ENCODE data around the gene COMT. TPM values are rescaled to one million over a fixed set of nuclear protein-coding genes. Genes with fewer than 3 reads are reported as not detected.

Gene COMT
- total and polyA plus RNA-seq, 4 donors: 96.7 to 176 (median 106) TPM

DNA sequence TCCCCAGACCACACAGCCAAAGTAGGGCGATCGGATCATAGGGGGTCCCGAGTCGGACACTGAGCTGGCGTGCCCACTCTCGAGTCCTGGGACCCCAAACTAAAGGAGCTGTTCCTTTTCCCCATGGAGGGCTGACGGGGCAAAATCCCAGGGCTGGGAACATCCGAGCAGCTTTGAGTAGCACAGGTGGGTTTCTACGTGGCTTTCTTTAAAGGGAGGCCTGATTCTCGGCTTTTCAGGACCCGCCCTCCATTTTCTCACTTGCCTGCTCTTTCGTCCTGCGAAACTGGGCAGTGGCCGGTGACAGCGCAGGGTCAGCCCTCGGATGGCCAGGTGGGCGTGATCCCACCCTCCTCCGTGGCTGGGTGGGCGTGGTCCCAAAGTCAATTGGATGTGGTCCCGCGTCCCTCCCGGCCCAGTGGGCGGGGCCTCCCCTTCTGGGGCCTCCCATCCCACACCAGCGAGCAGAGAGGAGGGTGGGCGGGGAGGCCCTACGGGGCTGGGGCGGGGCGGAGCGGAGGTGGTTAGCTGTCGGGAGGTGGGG, 17.5 kb downstream of the COMT start:
- Histone ChIP-seq H3K4me1 (ENCODE audit: control insufficient read depth in 1 of 2, insufficient read depth in 2 of 2, low read length in 2 of 2) (no peaks in the 10 kb centered on the region), H3K9me3 (ENCODE audit: control insufficient read depth, low read length) (no peaks in the 10 kb centered on the region), H3K36me3 (ENCODE audit: control insufficient read depth in 1 of 2, insufficient read depth in 2 of 2, low read length in 1 of 2) (no peaks in the 10 kb centered on the region), H3K27me3 (ENCODE audit: control insufficient read depth in 1 of 2, insufficient read depth in 2 of 2, low read length in 1 of 2) (no peaks in the 10 kb centered on the region), H3K4me3 (ENCODE audit: low read length in 2 of 2) (no peak overlapping the region), H3K27ac (ENCODE audit: low read depth in 1 of 2, low read length in 2 of 2) (peak overlapping the region in 1 of 2 donors; percentile 5)
- ATAC-seq (ENCODE audit: low FRiP score) (peak; percentile 85), DNase-seq (peak; percentile 85 to 92)
- 11 to 16% methylated on average over 23 to 30 of the region's 30 CpGs for WGBS, 2 donors
- intact Hi-C loops (cut with DNase I): no loop called here

DNA sequence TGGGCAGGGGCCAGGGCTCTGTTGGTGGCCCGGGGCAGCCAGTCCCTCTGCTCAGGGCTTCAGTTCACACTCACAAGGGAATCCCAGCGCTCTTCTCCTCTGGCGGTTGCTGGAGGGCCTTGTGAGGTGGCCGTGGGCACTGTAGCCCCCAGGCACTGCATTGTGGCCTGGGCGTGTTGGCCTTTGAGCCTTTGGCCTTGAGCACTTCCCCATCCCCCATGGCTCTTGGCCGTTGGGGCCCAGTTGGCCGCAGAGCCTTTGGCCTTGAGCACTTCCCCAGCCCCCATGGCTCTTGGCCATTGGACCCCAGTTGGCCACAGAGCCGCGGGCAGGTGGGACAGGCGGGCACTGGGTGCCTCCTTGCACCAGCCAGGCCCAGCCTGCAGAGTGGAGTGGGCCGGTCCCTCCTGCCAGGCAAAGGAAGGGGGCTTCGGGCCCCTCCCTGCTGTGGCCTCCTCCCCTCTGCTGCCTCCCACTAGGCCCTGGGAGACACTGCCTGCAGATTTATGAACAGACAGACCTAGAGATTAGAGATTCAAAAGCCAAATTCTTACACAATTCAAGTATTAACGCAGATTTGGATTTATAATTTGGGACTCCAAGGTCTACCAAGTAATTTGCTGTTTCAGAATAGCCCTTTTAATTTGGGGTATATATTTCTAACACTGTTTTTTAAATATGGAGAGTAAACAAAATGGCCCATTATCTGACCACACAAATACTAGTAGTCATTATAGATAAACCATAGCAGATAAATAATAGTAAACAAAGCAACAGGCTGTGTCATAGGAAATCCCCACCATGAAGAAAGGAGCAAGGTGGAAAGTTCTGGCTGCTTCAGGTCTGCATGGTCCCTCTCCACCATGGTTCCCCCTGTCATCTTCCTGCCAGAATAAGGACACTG, 18.3 kb downstream of the COMT start:
- H3K4me3 ChIP-seq (ENCODE audit: low read length in 2 of 2): no peak overlapping the region
- H3K4me1 ChIP-seq (ENCODE audit: control insufficient read depth in 1 of 2, insufficient read depth in 2 of 2, low read length in 2 of 2): no peaks in the 10 kb centered on the region
- peak; percentile 45 to 72 for DNase-seq
- H3K9me3 ChIP-seq (ENCODE audit: control insufficient read depth, low read length): no peaks in the 10 kb centered on the region
- WGBS, 2 donors: 34 to 36% methylated on average over 8 to 13 of the region's 13 CpGs
- no peaks in the 10 kb centered on the region for H3K27me3 ChIP-seq (ENCODE audit: control insufficient read depth in 1 of 2, insufficient read depth in 2 of 2, low read length in 1 of 2)
- H3K36me3 ChIP-seq (ENCODE audit: control insufficient read depth in 1 of 2, insufficient read depth in 2 of 2, low read length in 1 of 2): no peaks in the 10 kb centered on the region
- peak; percentile 44 for ATAC-seq (ENCODE audit: low FRiP score)
- H3K27ac ChIP-seq (ENCODE audit: low read depth in 1 of 2, low read length in 2 of 2): no peak overlapping the region
- intact Hi-C loops (cut with DNase I): no loop called here

DNA sequence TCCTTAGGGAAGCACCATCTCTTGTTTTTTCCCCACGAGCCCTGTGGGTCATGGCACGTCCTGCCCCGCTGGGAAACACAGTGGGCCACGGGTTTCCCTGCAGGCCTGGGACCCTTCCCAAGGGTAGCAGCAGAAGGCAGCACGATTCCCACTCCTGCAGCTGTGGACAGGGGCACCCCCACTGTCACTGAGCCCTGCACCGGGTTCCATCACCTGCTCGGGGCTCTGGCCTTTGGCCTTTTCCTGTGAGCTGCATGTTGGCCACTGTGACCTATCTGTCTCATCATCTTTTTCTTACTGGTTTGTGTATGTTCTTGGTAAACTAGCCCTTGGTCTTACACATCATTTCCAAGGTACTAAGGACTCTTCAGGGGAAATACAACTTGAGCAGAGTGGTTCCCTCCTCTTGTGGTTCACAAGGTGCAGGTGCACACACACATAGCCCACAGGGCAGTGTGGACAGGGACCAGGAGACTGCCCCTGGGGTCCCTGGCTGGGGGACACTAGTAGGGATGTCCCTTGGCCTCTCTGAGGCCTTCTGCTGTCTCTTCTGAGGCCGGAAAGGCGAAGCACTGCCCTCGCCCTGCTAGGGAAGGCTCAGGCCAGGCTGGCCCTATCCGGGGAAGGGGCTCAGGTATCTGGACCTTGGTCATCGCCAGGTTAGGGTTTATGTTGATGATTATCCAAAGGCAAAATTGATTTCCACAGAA, 19.1 kb downstream of the COMT start:
- no peaks in the 10 kb centered on the region for H3K36me3 ChIP-seq (ENCODE audit: control insufficient read depth in 1 of 2, insufficient read depth in 2 of 2, low read length in 1 of 2)
- 87 to 89% methylated on average over 12 of the region's 12 CpGs for WGBS, 2 donors
- intact Hi-C loops (cut with DNase I): no loop called here
- no peak overlapping the region for H3K4me3 ChIP-seq (ENCODE audit: low read length in 2 of 2)
- DNase-seq (peak in 1 of 2 donors; percentile 59), ATAC-seq (ENCODE audit: low FRiP score) (no peak)
- H3K9me3 ChIP-seq (ENCODE audit: control insufficient read depth, low read length): no peaks in the 10 kb centered on the region
- H3K27ac ChIP-seq (ENCODE audit: low read depth in 1 of 2, low read length in 2 of 2): no peak overlapping the region
- H3K27me3 ChIP-seq (ENCODE audit: control insufficient read depth in 1 of 2, insufficient read depth in 2 of 2, low read length in 1 of 2): no peaks in the 10 kb centered on the region
- no peaks in the 10 kb centered on the region for H3K4me1 ChIP-seq (ENCODE audit: control insufficient read depth in 1 of 2, insufficient read depth in 2 of 2, low read length in 2 of 2)

DNA sequence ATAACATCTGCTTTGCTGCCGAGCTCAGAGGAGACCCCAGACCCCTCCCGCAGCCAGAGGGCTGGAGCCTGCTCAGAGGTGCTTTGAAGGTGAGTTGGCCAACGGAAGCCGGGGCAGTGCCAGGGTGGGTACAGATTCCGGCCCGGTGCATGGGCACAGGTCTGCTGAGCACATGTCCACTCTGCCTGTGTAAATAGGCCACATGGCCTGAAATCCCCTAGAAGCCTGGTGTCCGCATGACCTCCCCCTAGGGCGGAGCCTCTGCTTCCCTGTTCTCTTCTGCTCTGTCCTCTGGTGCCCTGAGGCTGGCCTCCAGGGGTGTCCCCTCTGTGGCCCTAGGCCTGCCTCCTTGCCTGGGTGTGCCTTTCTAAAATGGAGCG, 19.6 kb downstream of the COMT start:
- Histone ChIP-seq H3K27ac (ENCODE audit: low read depth in 1 of 2, low read length in 2 of 2) (no peak overlapping the region), H3K9me3 (ENCODE audit: control insufficient read depth, low read length) (no peaks in the 10 kb centered on the region), H3K4me3 (ENCODE audit: low read length in 2 of 2) (no peak overlapping the region), H3K36me3 (ENCODE audit: control insufficient read depth in 1 of 2, insufficient read depth in 2 of 2, low read length in 1 of 2) (no peaks in the 10 kb centered on the region), H3K4me1 (ENCODE audit: control insufficient read depth in 1 of 2, insufficient read depth in 2 of 2, low read length in 2 of 2) (no peaks in the 10 kb centered on the region), H3K27me3 (ENCODE audit: control insufficient read depth in 1 of 2, insufficient read depth in 2 of 2, low read length in 1 of 2) (no peaks in the 10 kb centered on the region)
- intact Hi-C loops (cut with DNase I): no loop called here
- peak; percentile 51 to 66 for DNase-seq
- ATAC-seq (ENCODE audit: low FRiP score): no peak
- 79 to 85% methylated on average over 9 of the region's 9 CpGs for WGBS, 2 donors

DNA sequence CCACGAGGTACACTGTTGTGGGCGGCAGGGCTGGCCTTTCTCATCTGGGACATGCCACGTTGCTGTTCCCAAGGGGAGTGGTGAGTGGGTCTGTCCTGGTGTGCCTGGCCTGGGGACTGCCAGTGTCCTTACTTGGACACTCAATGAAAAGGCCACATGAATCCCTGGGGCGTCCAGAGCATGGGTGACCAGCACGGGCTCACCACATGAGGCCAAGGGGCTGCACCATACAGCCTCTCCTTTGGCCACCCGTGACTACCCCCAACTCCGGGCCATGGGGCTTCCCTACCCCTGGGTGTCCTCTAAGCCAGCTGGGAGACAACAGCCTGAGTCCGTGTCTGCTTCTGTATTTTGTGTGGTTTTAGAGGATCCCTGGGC, 20.3 kb downstream of the COMT start:
- no peaks in the 10 kb centered on the region for H3K27me3 ChIP-seq (ENCODE audit: control insufficient read depth in 1 of 2, insufficient read depth in 2 of 2, low read length in 1 of 2)
- 68 to 72% methylated on average over 8 of the region's 8 CpGs for WGBS, 2 donors
- DNase-seq (peak; percentile 42 to 62), ATAC-seq (ENCODE audit: low FRiP score) (no peak)
- H3K4me3 ChIP-seq (ENCODE audit: low read length in 2 of 2): no peak overlapping the region
- H3K4me1 ChIP-seq (ENCODE audit: control insufficient read depth in 1 of 2, insufficient read depth in 2 of 2, low read length in 2 of 2): no peaks in the 10 kb centered on the region
- H3K27ac ChIP-seq (ENCODE audit: low read depth in 1 of 2, low read length in 2 of 2): no peak overlapping the region
- intact Hi-C loops (cut with DNase I): no loop called here
- H3K9me3 ChIP-seq (ENCODE audit: control insufficient read depth, low read length): no peaks in the 10 kb centered on the region
- H3K36me3 ChIP-seq (ENCODE audit: control insufficient read depth in 1 of 2, insufficient read depth in 2 of 2, low read length in 1 of 2): no peaks in the 10 kb centered on the region

DNA sequence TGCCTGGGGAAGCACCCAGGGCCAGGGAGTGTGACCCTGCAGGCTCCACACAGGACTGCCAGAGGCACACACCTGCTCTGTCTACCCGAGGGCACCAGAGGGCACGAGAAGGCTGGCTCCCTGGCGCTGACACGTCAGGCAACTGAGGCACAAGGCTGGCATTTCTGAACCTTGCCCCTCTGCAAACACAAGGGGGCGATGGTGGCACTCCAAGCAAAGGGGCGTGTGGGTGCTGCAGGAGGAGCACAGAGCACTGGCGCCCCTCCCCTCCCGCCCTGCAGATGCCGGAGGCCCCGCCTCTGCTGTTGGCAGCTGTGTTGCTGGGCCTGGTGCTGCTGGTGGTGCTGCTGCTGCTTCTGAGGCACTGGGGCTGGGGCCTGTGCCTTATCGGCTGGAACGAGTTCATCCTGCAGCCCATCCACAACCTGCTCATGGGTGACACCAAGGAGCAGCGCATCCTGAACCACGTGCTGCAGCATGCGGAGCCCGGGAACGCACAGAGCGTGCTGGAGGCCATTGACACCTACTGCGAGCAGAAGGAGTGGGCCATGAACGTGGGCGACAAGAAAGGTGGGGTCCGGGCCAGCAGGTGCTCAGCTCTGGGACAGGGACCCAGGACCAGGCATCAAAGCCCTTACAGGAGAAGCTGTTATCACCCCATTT, 20.8 kb downstream of the COMT start:
- H3K9me3 ChIP-seq (ENCODE audit: control insufficient read depth, low read length): no peaks in the 10 kb centered on the region
- intact Hi-C loops (cut with DNase I): no loop called here
- 29 to 36% methylated on average over 20 to 22 of the region's 22 CpGs for WGBS, 2 donors
- no peak overlapping the region for H3K27ac ChIP-seq (ENCODE audit: low read depth in 1 of 2, low read length in 2 of 2)
- H3K4me3 ChIP-seq (ENCODE audit: low read length in 2 of 2): no peak overlapping the region
- DNase-seq: peak; percentile 83 to 91
- no peaks in the 10 kb centered on the region for H3K36me3 ChIP-seq (ENCODE audit: control insufficient read depth in 1 of 2, insufficient read depth in 2 of 2, low read length in 1 of 2)
- H3K27me3 ChIP-seq (ENCODE audit: control insufficient read depth in 1 of 2, insufficient read depth in 2 of 2, low read length in 1 of 2): no peaks in the 10 kb centered on the region
- no peaks in the 10 kb centered on the region for H3K4me1 ChIP-seq (ENCODE audit: control insufficient read depth in 1 of 2, insufficient read depth in 2 of 2, low read length in 2 of 2)
- peak; percentile 20 for ATAC-seq (ENCODE audit: low FRiP score)

DNA sequence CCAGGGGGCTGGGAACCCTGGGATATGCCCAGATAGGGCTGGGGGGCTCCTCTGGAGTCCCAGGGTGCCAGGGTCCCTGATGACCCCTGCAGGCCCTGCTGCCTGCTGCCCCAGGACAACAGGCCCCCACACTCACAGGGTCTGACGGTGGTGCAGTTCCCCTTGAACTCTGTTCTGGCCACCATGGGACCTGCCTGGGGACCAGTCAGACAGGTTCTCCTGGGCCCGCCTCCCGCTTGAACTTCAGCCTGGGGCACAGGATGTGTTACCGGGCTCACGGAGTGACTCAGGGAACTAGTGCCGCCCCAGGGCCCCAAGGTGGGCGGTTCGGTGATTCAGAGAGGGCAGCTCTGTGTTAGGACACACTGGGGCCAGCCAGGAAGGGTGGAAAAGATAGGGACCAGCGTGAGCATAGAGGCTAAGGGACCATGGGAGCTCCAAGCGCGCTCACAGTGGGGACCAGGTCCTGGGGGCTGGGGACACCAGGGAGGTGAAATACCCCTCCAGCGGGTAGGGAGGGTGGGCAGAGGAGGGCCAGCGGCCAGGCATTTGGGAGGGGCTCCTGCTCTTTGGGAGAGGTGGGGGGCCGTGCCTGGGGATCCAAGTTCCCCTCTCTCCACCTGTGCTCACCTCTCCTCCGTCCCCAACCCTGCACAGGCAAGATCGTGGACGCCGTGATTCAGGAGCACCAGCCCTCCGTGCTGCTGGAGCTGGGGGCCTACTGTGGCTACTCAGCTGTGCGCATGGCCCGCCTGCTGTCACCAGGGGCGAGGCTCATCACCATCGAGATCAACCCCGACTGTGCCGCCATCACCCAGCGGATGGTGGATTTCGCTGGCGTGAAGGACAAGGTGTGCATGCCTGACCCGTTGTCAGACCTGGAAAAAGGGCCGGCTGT, 21.6 kb downstream of the COMT start:
- Histone ChIP-seq H3K27me3 (ENCODE audit: control insufficient read depth in 1 of 2, insufficient read depth in 2 of 2, low read length in 1 of 2) (no peaks in the 10 kb centered on the region), H3K36me3 (ENCODE audit: control insufficient read depth in 1 of 2, insufficient read depth in 2 of 2, low read length in 1 of 2) (no peaks in the 10 kb centered on the region), H3K9me3 (ENCODE audit: control insufficient read depth, low read length) (no peaks in the 10 kb centered on the region), H3K4me1 (ENCODE audit: control insufficient read depth in 1 of 2, insufficient read depth in 2 of 2, low read length in 2 of 2) (no peaks in the 10 kb centered on the region), H3K27ac (ENCODE audit: low read depth in 1 of 2, low read length in 2 of 2) (no peak overlapping the region), H3K4me3 (ENCODE audit: low read length in 2 of 2) (no peak overlapping the region)
- ATAC-seq (ENCODE audit: low FRiP score) (no peak), DNase-seq (peak; percentile 50 to 78)
- intact Hi-C loops (cut with DNase I): no loop called here
- 70 to 80% methylated on average over 29 to 30 of the region's 30 CpGs for WGBS, 2 donors

Data from aorta (tissue), 5 donors.